Measurements from ENCODE around the gene VRK3.
"Not testable (repeated sequence)": the region's sequence is repeated elsewhere in the genome, so short reads cannot be mapped to it uniquely, and the experiment has no call there.

VRK3 gene, protein sequence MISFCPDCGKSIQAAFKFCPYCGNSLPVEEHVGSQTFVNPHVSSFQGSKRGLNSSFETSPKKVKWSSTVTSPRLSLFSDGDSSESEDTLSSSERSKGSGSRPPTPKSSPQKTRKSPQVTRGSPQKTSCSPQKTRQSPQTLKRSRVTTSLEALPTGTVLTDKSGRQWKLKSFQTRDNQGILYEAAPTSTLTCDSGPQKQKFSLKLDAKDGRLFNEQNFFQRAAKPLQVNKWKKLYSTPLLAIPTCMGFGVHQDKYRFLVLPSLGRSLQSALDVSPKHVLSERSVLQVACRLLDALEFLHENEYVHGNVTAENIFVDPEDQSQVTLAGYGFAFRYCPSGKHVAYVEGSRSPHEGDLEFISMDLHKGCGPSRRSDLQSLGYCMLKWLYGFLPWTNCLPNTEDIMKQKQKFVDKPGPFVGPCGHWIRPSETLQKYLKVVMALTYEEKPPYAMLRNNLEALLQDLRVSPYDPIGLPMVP

GRCh38 chr19:50025022-50025793 lies at the start of gene VRK3:
Gene VRK3 (minus strand): TSS chr19:50025372. CDS start chr19:50016162, 9,210 bp downstream.
- DNase-seq (ENCODE audit: low spot score) = peak; percentile 100

DNA sequence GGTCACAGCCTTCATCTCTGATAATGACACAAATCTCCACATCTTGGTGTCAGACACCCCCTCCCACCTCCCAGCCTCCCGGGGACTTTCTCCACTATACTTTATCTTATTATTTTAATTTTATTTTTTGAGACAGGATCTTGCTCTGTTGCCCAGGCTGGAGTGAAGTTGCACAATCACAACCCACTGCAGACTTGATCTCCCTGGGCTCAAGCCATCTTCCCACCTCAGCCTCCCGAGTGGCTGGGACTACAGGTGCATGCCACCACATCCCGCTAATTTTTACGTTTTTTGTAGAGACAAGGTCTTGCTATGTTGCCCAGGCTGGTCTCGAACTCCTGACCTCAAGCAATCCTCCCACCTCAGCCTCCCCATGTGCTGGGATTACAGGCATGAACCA lies 43.2 kb upstream of the VRK3 start:
- DNase-seq (ENCODE audit: low spot score) = not testable (repeated sequence)

DNA sequence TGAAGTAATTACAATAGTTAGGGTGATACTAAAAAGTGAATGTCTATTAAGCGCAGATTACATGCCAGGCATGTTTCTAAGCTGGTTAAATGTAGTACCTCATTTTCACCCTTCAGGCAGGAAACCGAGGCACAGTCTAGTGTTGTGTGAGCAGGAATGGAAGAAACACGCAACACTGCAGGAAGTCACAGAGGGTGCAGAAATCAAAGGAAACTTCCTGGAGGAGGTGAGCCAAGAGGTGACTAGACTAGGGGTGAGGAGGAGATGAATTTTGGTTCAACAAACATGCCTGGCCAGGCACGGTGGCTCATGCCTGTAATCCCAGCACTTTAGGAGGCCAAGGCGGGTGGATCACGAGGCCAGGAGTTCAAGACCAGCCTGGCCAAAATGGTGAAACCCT lies 42.4 kb upstream of the VRK3 start:
- no peak for DNase-seq (ENCODE audit: low spot score)

DNA sequence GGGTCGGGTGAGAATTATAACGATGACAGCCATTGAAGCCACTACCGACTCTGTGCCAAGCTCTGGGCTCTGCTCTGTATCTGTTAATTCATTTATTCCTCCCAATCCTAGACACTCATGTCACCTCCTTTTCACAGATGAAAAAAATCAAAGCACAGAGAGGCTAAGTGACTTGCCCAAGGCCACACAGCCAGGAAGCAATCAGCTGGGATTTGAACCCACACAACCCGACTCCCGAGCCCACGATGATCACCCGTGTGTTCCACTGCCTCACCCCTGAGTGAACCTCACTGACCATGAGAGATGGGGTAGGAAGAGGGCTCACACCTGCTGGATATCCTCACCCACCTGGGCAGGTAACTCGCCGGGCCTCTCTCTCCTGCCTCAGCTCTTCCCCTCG lies 40.8 kb upstream of the VRK3 start:
- DNase-seq (ENCODE audit: low spot score) = no peak

DNA sequence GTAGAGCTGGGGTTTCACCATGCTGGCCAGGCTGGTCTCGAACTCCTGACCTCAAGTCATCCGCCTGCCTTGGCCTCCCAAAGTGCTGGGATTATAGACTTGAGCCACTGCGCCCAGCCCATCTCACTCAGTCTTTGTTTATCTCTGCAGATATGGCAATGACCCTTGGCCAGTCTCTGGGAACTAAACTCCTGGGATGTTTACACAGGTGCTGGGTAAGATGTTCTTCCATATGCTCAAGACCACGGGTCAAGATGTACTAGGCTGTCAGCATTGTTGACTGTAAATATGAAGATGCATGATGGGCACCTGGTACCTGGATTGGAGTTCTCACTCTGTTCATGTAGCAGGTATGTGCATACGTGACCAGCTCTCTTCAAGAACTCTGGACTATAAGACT lies 36.5 kb upstream of the VRK3 start:
- DNase-seq (ENCODE audit: low spot score) = no peak

DNA sequence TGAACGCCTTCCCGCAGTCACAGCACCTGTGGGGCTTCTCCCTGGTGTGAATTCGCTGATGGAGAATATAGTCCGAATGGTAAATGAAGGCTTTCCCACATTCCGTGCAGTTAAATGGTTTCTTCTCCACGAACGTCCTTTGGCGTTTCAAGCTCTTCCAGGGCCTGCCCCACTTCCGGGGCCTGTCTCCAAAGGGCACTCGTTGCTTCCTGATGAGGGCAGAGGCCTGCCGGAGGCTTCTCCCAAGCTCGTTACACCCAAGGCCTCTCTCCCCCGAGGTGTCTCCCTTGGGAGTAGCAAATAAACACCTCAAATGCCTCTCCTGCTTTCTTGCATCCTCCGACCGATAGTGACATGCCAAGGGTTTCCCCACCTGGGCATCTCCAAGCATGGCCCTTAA lies 34.9 kb upstream of the VRK3 start:
- no peak for DNase-seq (ENCODE audit: low spot score)

- no peak for DNase-seq (ENCODE audit: low spot score)
Measured at GRCh38 chr19:50059045-50059444, 33.9 kb upstream of the VRK3 start.

DNA sequence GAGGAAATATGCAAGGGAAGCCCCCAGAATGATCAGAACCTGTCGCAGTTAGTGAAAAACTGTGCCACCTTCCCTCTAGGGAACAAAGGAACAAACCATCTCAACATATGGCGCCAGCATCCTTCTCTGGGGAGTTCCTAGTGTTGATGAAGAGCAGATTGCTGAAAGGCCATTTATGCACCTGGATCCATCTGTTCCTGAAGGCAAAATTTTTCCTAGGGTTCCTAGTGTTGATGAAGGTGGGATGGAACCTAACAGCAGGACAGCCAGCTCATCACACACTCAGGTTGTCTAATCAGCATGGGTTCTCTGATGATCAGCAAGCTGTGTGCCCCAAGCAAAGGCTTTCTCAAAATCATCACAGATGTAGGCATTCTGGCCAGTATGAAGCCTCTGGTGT lies 33.3 kb upstream of the VRK3 start:
- DNase-seq (ENCODE audit: low spot score) = no peak

DNA sequence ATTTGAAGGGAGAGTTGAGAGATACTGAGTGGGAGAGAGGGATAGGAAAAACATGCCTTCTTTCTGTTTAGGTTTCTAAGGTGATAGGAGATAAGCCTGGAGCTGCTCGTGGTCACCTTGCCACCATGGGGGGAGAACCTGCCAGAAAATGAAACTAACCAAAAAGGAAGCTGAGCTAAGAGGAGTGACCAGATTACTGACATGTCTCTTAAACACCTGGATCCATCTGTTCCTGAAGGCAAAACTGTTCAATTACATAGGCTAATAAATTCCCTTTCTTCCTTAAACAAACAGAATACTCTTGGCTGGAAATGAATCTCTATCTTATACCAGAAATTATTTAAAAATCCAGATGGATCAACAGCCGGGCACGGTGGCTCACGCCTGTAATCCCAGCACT lies 27.9 kb upstream of the VRK3 start:
- DNase-seq (ENCODE audit: low spot score) = no peak

GRCh38 chr19:50051964-50052363 lies 26.8 kb upstream of the VRK3 start:
- DNase-seq (ENCODE audit: low spot score) = no peak

DNA sequence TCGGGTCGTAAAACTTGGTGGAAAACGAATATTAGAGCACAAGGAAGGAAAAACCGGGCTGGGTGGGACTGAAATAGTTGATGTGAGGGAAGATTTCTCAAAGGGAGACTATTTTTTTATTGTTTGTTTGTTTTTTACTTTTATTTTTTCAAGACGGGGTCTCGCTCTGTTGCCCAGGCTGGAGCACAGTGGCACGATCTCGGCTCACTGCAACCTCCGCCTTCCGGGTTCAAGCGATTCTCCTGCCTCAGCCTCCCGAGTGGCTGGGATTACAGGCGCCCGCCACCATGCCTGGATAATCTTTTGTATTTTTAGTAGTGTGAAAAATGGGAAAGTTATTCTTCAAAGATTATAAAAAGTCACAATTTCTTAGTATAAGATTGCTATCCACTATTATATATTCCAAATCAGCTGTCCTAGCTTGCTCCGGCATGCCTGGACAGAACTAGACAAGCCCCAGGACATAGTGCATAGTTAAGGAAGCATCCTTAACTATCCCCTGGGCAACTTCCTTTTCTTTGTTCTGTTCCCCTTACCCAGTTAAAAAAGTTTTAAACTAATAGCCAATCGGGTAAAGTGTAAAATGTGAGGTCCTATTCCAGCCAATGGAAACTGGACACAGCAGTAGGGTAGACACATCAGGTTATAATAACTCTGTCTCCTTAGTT lies 26.2 kb upstream of the VRK3 start:
- DNase-seq (ENCODE audit: low spot score) = not testable (repeated sequence)

DNA sequence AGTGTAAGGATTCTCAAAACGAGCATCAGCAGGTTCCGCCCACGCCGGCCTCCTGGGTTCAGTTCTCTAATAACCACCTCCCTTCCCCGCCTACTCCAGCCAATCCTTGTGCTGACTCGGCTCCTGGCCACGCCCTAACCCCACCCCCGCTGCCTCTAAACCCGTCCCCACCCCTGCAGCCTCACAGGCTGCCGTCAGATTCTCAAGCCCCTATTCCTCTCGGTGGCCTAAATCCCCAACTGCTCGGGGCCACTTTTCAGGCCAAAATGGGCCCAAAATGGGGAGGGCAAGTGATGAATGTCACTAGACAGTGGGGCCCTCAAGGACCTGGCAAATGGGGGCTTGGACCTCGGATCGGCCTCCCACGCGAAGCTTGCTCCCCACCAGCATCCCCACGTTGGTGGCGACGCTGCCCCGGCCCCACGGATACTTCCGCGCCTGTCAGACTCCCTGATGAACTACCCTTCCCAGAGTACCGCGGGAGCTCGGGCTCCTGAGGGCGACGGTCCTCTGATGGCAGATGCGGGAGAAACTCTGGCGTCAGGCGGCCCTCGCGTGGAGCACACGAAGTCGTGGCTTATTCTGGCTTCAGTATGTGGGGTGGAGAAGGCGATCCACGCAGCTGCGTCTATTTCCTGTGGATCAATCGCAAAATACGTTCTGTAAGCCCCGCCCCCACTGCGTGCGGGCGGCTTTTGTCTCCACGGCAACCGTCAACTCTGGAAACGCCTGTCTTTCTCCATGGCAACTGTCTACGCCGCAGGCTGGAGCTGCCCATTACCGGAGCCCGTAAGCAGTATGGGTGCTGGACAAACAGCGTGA lies 25.4 kb upstream of the VRK3 start:
- DNase-seq (ENCODE audit: low spot score) = peak; percentile 92

- no peak for DNase-seq (ENCODE audit: low spot score)
Measured at GRCh38 chr19:50047671-50048070, 22.5 kb upstream of the VRK3 start.

GRCh38 chr19:50046649-50047503 lies 21.7 kb upstream of the VRK3 start:
- DNase-seq (ENCODE audit: low spot score) = peak; percentile 28

GRCh38 chr19:50044922-50045321 lies 19.8 kb upstream of the VRK3 start:
- no peak for DNase-seq (ENCODE audit: low spot score)

DNA sequence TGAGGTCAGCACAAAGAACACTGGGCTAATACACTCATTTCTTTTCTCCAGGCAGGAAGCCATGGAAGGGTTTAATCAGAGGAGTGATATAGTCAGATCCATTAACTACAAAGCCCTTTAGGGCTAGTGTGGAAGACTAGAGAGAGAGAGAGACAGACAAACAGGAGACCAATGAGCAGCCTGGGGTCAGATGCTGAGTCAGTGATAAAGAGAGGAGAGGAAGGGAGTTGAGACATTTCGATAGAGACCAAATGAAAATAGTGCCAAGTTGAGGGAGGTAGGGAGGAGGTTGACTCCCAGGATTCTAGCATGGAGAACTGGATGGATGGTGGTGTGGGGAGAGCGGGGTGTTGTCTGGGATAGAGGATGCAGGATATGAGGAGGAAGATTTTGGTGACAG lies 18.8 kb upstream of the VRK3 start:
- DNase-seq (ENCODE audit: low spot score) = no peak

DNA sequence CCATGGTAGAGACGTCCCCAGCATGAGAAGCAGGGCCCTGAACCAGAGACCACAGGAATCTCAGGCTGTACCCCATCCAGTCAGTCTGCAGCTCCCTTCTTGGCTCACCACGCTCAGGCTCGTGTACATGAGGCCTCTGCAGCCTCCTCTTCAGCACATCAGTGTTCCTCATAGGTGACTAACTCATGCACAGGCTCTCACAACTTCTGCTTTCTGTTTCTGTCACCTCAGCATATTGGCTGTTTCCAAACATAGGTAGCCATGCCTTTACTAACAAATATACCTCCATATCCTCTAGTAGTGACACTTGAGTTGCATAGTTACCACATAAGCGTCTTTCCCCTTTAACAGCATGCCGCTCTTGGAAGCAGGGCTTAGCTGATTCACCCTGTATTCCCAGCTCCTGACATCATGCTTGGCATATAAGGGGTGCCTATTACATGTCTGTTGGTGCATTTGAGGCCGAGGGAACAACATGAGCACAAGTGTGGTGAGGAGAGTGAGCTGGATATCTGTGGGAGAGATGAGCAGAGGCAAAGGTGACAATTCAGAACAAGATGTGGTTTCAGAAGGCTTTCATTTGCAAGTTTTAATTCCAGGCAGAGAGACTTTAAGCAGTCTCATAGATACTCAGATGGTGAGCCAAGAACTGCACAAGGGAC lies 17.3 kb upstream of the VRK3 start:
- no peak for DNase-seq (ENCODE audit: low spot score)

- no peak for DNase-seq (ENCODE audit: low spot score)
Measured at GRCh38 chr19:50040967-50041366, 15.8 kb upstream of the VRK3 start.

DNA sequence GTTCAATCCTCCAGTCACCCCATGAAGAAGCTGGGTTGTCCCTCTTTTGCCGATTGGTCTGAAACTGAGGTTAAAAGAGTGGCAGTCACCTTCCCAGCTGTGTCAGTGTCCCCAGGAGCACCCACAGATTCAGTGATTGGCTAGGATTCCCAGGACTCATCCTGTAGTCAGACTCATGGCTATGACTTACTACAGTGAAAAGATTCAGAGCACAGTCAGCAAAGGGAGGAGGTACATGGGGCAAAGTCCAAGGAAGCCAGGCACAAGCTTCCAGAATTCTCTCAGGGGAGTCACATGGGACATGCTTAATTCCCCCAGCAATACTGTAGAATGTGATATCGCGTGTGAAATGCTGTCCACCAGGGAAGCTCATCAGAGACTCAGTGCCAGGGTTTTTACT lies 14.8 kb upstream of the VRK3 start:
- no peak for DNase-seq (ENCODE audit: low spot score)

GRCh38 chr19:50036908-50037307 lies 11.7 kb upstream of the VRK3 start:
- no peak for DNase-seq (ENCODE audit: low spot score)
